BLaER1 (cell line): ENCODE measurements around the gene HDAC4.
A peak's percentile ranks its signal among the peaks of the same experiment; 100 is the strongest.

ENCODE experiments used
- H3K27ac ChIP-seq: shearing (Covaris generic); formaldehyde crosslinking; 2 replicates; pipeline ENCODE4 v1.8.1; 2022
- H3K27me3 ChIP-seq: shearing (Covaris generic); formaldehyde crosslinking; 2 replicates; pipeline ENCODE4 v1.8.1; 2022
- H3K36me3 ChIP-seq: shearing (Covaris generic); formaldehyde crosslinking; 2 replicates; pipeline ENCODE4 v1.8.1; 2022
- H3K4me1 ChIP-seq: shearing (Covaris generic); formaldehyde crosslinking; 2 replicates; pipeline ENCODE4 v1.8.1; 2022
- H3K4me2 ChIP-seq: shearing (Covaris generic); formaldehyde crosslinking; 2 replicates; pipeline ENCODE4 v1.8.1; 2022
- H3K4me3 ChIP-seq: shearing (Covaris generic); formaldehyde crosslinking; 2 replicates; pipeline ENCODE4 v1.8.1; 2022
- H3K9ac ChIP-seq: shearing (Covaris generic); formaldehyde crosslinking; 2 replicates; pipeline ENCODE4 v1.8.1; 2022
- H3K9me3 ChIP-seq: shearing (Covaris generic); formaldehyde crosslinking; 2 replicates; pipeline ENCODE4 v1.8.1; 2022
- H4K20me1 ChIP-seq: shearing (Covaris generic); formaldehyde crosslinking; 2 replicates; pipeline ENCODE4 v1.8.1; 2022
- Cebpa-rat ChIP-seq: shearing (Covaris generic); IDR thresholded peaks from 2 replicates; pipeline ENCODE4 v1.8.1; 2022

The HDAC4 gene

GRCh38 chr2:239322416-239323086 is 78.3 kb downstream of the HDAC4 start:
- peaks cover 25% of the 10 kb centered on the region for H3K36me3 ChIP-seq
- H3K27ac ChIP-seq = peak overlapping the region; percentile 79
- H4K20me1 ChIP-seq = peaks cover 11% of the 10 kb centered on the region
- peak overlapping the region; percentile 30; the same call in 1 of the 2 replicates for H3K9ac ChIP-seq
- H3K9me3 ChIP-seq = peaks cover 23% of the 10 kb centered on the region
- H3K4me2 ChIP-seq = peak overlapping the region; percentile 70
- no peak for TF ChIP-seq Cebpa-rat
- peak overlapping the region; percentile 12 for H3K4me3 ChIP-seq
- H3K27me3 ChIP-seq = no peaks in the 10 kb centered on the region
- H3K4me1 ChIP-seq = peaks cover 81% of the 10 kb centered on the region

- H3K4me1 ChIP-seq = peaks cover 74% of the 10 kb centered on the region
- H3K27ac ChIP-seq = peak overlapping the region; percentile 79
- H3K27me3 ChIP-seq = no peaks in the 10 kb centered on the region
- peaks cover 32% of the 10 kb centered on the region for H3K36me3 ChIP-seq
- H4K20me1 ChIP-seq = peaks cover 4% of the 10 kb centered on the region
- H3K9me3 ChIP-seq = peaks cover 23% of the 10 kb centered on the region
- TF ChIP-seq Cebpa-rat = no peak
- H3K9ac ChIP-seq = peak overlapping the region; percentile 30; the same call in 1 of the 2 replicates
- H3K4me3 ChIP-seq = peak overlapping the region; percentile 12
- peak overlapping the region; percentile 70 for H3K4me2 ChIP-seq
Measured at GRCh38 chr2:239321596-239322415, 79.0 kb downstream of the HDAC4 start.

DNA sequence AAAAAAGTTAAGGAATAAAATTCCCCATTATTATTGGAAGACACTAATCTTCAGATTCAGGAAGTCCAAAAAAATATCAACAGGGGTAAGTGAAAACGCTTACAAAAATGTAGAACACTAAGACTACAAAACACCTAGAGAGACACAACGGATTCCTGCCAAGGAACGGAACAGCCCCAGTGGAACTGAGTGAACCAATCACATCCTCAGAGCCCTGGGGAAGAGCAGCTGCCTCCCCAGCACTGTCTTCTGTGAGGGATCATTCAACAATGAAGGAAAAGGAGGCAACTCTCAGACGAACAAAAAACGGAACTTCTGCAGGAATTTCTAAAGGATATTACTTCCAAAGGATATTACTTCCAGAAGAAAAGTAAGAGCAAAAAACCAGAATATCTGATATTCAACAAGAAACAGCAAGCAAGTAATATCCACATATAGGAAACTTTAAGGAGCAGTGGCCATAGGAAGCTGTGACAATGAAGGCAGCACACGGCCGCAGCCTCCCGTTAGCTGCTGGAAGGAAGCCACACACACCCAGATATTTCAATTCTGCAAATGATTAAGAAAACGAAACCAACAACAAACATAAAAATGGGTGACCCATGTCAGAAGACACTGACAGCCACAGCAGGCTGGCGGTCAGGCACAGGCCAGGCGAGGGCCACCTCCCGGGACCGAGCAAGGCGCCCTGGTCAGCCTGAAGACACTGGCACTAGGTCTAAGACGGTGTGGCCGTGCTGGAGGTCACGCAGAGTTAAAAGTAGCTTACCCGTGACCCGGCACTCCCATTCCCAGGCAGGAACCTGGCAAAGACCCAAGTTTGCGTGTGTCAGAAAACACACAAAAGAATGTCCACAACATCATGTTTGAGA is 81.8 kb downstream of the HDAC4 start:
- 0 out of 2 replicates have a peak overlapping the region, but pooled peaks have one; percentile 4 for H3K9ac ChIP-seq
- peaks cover 50% of the 10 kb centered on the region for H3K9me3 ChIP-seq
- no peak for TF ChIP-seq Cebpa-rat
- peak overlapping the region; percentile 43 for H3K27ac ChIP-seq
- peak overlapping the region; percentile 64 for H3K4me2 ChIP-seq
- H3K4me3 ChIP-seq = 0 out of 2 replicates have a peak overlapping the region, but pooled peaks have one; percentile 11
- H4K20me1 ChIP-seq = peaks cover 2% of the 10 kb centered on the region; the same call in 1 of the 2 replicates
- H3K27me3 ChIP-seq = no peaks in the 10 kb centered on the region
- peaks cover 56% of the 10 kb centered on the region for H3K36me3 ChIP-seq
- peaks cover 49% of the 10 kb centered on the region for H3K4me1 ChIP-seq

DNA sequence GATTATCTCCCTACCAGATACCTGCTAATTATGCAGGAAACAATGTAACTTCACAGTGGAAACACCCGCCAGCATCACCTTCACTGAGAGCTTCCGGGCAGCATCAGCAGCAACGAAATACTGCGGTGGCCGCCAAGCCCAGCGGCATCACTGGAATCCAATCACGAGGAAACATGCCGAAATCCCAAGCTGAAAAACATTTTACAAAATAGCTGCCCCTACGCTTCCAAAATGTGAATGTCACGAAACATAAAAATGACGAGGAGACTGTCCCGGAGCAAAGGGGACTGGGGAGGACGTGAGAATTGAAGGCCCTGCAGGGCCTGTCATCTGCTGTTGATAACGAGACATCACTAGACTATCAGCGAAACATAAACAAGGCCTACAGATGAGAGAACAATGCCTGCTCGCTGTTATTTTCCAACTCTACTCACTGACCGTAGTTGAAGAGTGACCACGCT is 82.6 kb downstream of the HDAC4 start:
- no peak overlapping the region for H3K4me3 ChIP-seq
- no peak overlapping the region for H3K9ac ChIP-seq
- H3K36me3 ChIP-seq = peaks cover 56% of the 10 kb centered on the region
- peaks cover 10% of the 10 kb centered on the region for H4K20me1 ChIP-seq
- H3K9me3 ChIP-seq = peaks cover 50% of the 10 kb centered on the region
- H3K4me1 ChIP-seq = peaks cover 49% of the 10 kb centered on the region
- peak overlapping the region; percentile 64 for H3K4me2 ChIP-seq
- H3K27ac ChIP-seq = peak overlapping the region; percentile 43; the same call in 1 of the 2 replicates
- no peak for TF ChIP-seq Cebpa-rat
- no peaks in the 10 kb centered on the region for H3K27me3 ChIP-seq

GRCh38 chr2:239316562-239317465 is 84.0 kb downstream of the HDAC4 start:
- H3K4me1 ChIP-seq = peaks cover 49% of the 10 kb centered on the region
- H3K9ac ChIP-seq = no peak overlapping the region
- no peak for TF ChIP-seq Cebpa-rat
- H3K27ac ChIP-seq = no peak overlapping the region
- peaks cover 24% of the 10 kb centered on the region for H4K20me1 ChIP-seq
- H3K36me3 ChIP-seq = peaks cover 46% of the 10 kb centered on the region
- no peaks in the 10 kb centered on the region for H3K27me3 ChIP-seq
- no peak overlapping the region for H3K4me2 ChIP-seq
- peaks cover 41% of the 10 kb centered on the region for H3K9me3 ChIP-seq
- H3K4me3 ChIP-seq = no peak overlapping the region

DNA sequence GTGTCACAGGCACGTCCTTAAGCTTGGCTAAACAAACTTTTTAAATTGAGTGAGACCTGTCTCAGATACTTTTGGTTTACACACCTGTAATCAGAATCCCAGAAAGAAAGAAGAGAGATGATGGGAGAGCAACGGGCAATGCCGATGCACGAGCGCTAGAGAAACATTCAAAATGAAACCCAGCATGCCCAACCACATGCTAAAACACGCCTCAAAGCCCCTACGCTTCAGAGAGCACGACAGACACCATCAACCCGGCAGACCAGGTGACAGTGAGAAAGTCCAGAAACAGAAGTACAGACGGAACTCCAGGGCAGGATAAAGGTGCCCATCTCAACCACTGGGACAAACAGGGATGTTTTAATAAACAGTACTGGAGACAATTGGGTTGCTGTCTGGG is 85.5 kb downstream of the HDAC4 start:
- Histone ChIP-seq H4K20me1 (peaks cover 39% of the 10 kb centered on the region), H3K4me3 (no peak overlapping the region), H3K9ac (no peak overlapping the region), H3K36me3 (peaks cover 41% of the 10 kb centered on the region), H3K9me3 (peaks cover 27% of the 10 kb centered on the region), H3K27me3 (no peaks in the 10 kb centered on the region), H3K4me2 (no peak overlapping the region), H3K4me1 (peaks cover 56% of the 10 kb centered on the region), H3K27ac (no peak overlapping the region)
- TF ChIP-seq Cebpa-rat = no peak

GRCh38 chr2:239313776-239314175 is 87.0 kb downstream of the HDAC4 start:
- no peaks in the 10 kb centered on the region for H3K27me3 ChIP-seq
- TF ChIP-seq Cebpa-rat = no peak
- H3K27ac ChIP-seq = peak overlapping the region; percentile 73
- H4K20me1 ChIP-seq = peaks cover 54% of the 10 kb centered on the region
- H3K9me3 ChIP-seq = peaks cover 27% of the 10 kb centered on the region
- H3K4me3 ChIP-seq = no peak overlapping the region
- H3K9ac ChIP-seq = peak overlapping the region; percentile 54; the same call in 1 of the 2 replicates
- peak overlapping the region; percentile 89 for H3K4me2 ChIP-seq
- H3K4me1 ChIP-seq = peaks cover 62% of the 10 kb centered on the region
- peaks cover 41% of the 10 kb centered on the region for H3K36me3 ChIP-seq

- Histone ChIP-seq H3K27me3 (no peaks in the 10 kb centered on the region), H3K4me1 (peaks cover 62% of the 10 kb centered on the region), H3K4me3 (0 out of 2 replicates have a peak overlapping the region, but pooled peaks have one; percentile 17), H3K4me2 (peak overlapping the region; percentile 89), H3K36me3 (peaks cover 39% of the 10 kb centered on the region), H3K9ac (peak overlapping the region; percentile 54; the same call in 1 of the 2 replicates), H3K9me3 (peaks cover 27% of the 10 kb centered on the region), H3K27ac (peak overlapping the region; percentile 73), H4K20me1 (peaks cover 62% of the 10 kb centered on the region)
- no peak for TF ChIP-seq Cebpa-rat
Measured at GRCh38 chr2:239312741-239313667, 87.8 kb downstream of the HDAC4 start.
